ENCODE results near the gene MRPL9. TPM values are rescaled to one million over a fixed set of nuclear protein-coding genes. Genes with fewer than 3 reads are reported as not detected.

The MRPL9 gene
- total RNA-seq, 1 experiment from 2014 or later, result 80.9 TPM

DNA sequence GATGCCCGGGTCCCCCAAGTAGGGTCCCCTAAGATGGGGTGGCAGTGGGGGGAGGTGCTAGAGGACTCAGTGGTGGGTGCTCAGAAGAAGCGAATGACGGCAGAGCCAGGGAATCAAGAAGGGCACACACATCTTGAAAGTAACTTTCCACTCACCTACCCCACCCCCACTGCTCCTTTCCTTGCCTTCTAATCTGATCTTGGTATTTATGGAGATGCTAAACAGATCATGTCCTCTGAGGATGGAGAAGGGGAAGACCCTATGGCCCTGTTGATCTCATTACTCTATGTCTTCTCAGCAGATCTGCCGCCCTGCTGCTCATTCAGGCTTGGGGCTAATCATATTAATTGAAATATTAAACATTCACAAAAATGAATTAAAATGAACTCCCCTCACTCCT, 44.6 kb downstream of the MRPL9 start:
- CTCF ChIA-PET, result no interaction called here
- POLR2A ChIA-PET (ENCODE audit: unreplicated experiment), result interaction anchor here (0.6 kb wide), 1 partner anchor 274 kb away, joined by 3 read pairs; no protein-coding TSS in a partner anchor
- H3K79me2 ChIP-seq (ENCODE audit: low read depth), result no peaks in the 10 kb centered on the region
- no TSS peak for BruUV-seq (replicated peaks)
- no peak overlapping the region for H3K27ac ChIP-seq
- H3K4me3 ChIP-seq, result no peak overlapping the region
- no peak for DNase-seq
- H2AFZ ChIP-seq, result no peak overlapping the region
- H3K9me2 ChIP-seq (ENCODE audit: insufficient read depth), result no peaks in the 10 kb centered on the region
- H3K9me3 ChIP-seq (ENCODE audit: insufficient read depth, low read depth), result no peaks in the 10 kb centered on the region
- TF ChIP-seq EZH2 (IDR thresholded peaks at IDR 0.05; ENCODE audit: low read depth), result no peak
- TF ChIP-seq, protein P1, sequence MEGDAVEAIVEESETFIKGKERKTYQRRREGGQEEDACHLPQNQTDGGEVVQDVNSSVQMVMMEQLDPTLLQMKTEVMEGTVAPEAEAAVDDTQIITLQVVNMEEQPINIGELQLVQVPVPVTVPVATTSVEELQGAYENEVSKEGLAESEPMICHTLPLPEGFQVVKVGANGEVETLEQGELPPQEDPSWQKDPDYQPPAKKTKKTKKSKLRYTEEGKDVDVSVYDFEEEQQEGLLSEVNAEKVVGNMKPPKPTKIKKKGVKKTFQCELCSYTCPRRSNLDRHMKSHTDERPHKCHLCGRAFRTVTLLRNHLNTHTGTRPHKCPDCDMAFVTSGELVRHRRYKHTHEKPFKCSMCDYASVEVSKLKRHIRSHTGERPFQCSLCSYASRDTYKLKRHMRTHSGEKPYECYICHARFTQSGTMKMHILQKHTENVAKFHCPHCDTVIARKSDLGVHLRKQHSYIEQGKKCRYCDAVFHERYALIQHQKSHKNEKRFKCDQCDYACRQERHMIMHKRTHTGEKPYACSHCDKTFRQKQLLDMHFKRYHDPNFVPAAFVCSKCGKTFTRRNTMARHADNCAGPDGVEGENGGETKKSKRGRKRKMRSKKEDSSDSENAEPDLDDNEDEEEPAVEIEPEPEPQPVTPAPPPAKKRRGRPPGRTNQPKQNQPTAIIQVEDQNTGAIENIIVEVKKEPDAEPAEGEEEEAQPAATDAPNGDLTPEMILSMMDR (conservative IDR thresholded peaks at IDR 0.05), result no peak
- H3K27me3 ChIP-seq (ENCODE audit: insufficient read depth, low read depth), result peaks cover 50% of the 10 kb centered on the region
- no peak overlapping the region for H3K4me2 ChIP-seq
- no peaks in the 10 kb centered on the region for H3K4me1 ChIP-seq (replicated peaks; ENCODE audit: insufficient read depth)
- no peaks in the 10 kb centered on the region for H4K20me1 ChIP-seq (ENCODE audit: insufficient read depth)
- peaks cover 5% of the 10 kb centered on the region; the same call in 1 of the 2 replicates for H3F3A ChIP-seq (ENCODE audit: insufficient read depth, low read depth)
- no peaks in the 10 kb centered on the region for H3K36me3 ChIP-seq (ENCODE audit: low read depth)
- intact Hi-C loops (cut with micrococcal nuclease; ENCODE audit: unreplicated experiment), result no loop called here

DNA sequence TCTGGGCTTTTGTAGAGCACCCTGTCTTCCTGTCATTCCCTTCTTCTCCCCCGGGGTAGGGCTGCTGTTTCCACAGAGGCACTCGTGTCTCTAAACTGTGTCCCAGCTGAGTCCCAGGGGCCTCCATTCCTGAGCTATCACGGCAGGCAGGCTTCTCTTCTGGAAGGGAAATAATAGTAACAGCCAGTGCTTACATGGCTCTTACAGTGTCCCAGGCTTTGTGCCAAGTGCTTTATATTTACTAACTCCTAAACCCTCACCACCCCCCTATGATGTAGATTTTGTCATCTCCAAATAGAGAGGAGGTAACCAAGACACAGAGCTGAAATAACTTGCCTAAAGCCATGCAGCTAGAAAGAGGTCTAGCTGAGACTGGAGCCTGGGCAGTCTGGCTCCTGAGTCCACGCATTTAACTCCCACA, 45.3 kb downstream of the MRPL9 start:
- no peak for TF ChIP-seq EZH2 (IDR thresholded peaks at IDR 0.05; ENCODE audit: low read depth)
- TF ChIP-seq, protein P1 (conservative IDR thresholded peaks at IDR 0.05), result no peak
- Histone ChIP-seq H3K4me2 (no peak overlapping the region), H3K9me2 (ENCODE audit: insufficient read depth) (no peaks in the 10 kb centered on the region), H2AFZ (no peak overlapping the region), H3K36me3 (ENCODE audit: low read depth) (no peaks in the 10 kb centered on the region), H4K20me1 (ENCODE audit: insufficient read depth) (no peaks in the 10 kb centered on the region), H3F3A (ENCODE audit: insufficient read depth, low read depth) (no peaks in the 10 kb centered on the region), H3K79me2 (ENCODE audit: low read depth) (no peaks in the 10 kb centered on the region), H3K4me3 (no peak overlapping the region), H3K27ac (no peak overlapping the region), H3K9me3 (ENCODE audit: insufficient read depth, low read depth) (no peaks in the 10 kb centered on the region), H3K4me1 (replicated peaks; ENCODE audit: insufficient read depth) (no peaks in the 10 kb centered on the region), H3K27me3 (ENCODE audit: insufficient read depth, low read depth) (peaks cover 57% of the 10 kb centered on the region)
- intact Hi-C loops (cut with micrococcal nuclease; ENCODE audit: unreplicated experiment), result no loop called here
- BruUV-seq (replicated peaks), result no TSS peak
- ChIA-PET CTCF (no interaction called here), POLR2A (ENCODE audit: unreplicated experiment) (interaction anchor here (0.6 kb wide), 1 partner anchor 275 kb away, joined by 3 read pairs; no protein-coding TSS in a partner anchor)
- no peak for DNase-seq

DNA sequence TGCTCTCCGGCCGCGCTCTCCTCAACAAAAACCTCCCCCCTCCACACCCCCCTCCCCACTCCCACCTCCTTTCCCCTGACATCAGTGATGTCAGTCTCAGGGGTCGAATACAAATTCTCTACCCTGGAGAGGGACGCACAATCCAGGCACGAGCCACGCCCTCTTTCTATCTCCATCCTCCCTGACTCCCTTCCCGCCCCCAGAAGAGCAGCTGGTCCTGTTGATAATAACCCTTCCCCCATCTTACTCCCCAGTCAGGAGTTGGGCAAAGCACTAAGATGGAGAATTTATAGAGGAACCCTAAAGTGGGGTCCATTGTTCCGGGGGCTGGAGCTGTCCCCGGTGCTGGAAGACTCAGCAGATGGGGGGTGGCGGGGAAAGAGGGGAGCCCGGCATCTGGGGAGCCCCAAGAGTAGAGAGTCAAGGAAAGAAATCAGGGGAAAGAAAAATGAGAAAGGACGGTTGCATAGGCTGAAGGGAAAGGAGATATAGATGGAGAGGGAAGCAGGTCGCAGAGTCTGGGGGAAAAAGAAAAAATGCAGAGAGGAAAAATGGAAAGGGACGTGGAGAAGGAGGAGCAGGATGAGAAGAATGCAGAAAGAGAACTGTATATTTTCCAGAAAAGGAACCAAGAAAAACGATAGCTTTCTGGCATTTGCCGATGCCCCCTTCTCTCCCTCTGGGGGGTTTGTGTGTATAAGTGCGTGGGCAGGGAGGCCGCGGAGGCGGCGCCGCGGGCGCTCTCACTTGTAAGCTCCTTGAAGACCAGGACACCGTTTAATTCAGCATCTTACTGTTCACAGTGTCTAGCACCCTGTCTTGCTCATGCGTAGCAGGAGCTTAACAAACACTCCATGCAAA, 46.3 kb downstream of the MRPL9 start, which contains the start of gene CELF3:
CELF3 (minus strand) TSS at position 33 of the 861 bp plus-strand sequence. CDS start 783 bp downstream, outside the sequence.
- no peaks in the 10 kb centered on the region for H3K79me2 ChIP-seq (ENCODE audit: low read depth)
- H3K9me2 ChIP-seq (ENCODE audit: insufficient read depth), result no peaks in the 10 kb centered on the region
- no peaks in the 10 kb centered on the region for H4K20me1 ChIP-seq (ENCODE audit: insufficient read depth)
- H3K9me3 ChIP-seq (ENCODE audit: insufficient read depth, low read depth), result no peaks in the 10 kb centered on the region
- H3K4me3 ChIP-seq, result no peak within 1 kb of the TSS
- H2AFZ ChIP-seq, result no peak within 1 kb of the TSS
- no peaks in the 10 kb centered on the region for H3F3A ChIP-seq (ENCODE audit: insufficient read depth, low read depth)
- H3K4me1 ChIP-seq (replicated peaks; ENCODE audit: insufficient read depth), result no peaks in the 10 kb centered on the region
- CTCF ChIA-PET, result no interaction called here
- no peak for TF ChIP-seq EZH2 (IDR thresholded peaks at IDR 0.05; ENCODE audit: low read depth)
- TF ChIP-seq, protein P1 (conservative IDR thresholded peaks at IDR 0.05), result no peak
- DNase-seq, result no peak
- intact Hi-C loops (cut with micrococcal nuclease; ENCODE audit: unreplicated experiment), result no loop called here
- POLR2A ChIA-PET (ENCODE audit: unreplicated experiment), result no interaction called here
- peaks cover 58% of the 10 kb centered on the region for H3K27me3 ChIP-seq (ENCODE audit: insufficient read depth, low read depth)
- no peak within 1 kb of the TSS for H3K4me2 ChIP-seq
- no TSS peak for BruUV-seq (replicated peaks)
- H3K27ac ChIP-seq, result no peak within 1 kb of the TSS
- no peaks in the 10 kb centered on the region for H3K36me3 ChIP-seq (ENCODE audit: low read depth)

Measured in PC-9 (cell line).